ENCODE data around the gene ANGPTL2.

- TF ChIP-seq, protein P1, sequence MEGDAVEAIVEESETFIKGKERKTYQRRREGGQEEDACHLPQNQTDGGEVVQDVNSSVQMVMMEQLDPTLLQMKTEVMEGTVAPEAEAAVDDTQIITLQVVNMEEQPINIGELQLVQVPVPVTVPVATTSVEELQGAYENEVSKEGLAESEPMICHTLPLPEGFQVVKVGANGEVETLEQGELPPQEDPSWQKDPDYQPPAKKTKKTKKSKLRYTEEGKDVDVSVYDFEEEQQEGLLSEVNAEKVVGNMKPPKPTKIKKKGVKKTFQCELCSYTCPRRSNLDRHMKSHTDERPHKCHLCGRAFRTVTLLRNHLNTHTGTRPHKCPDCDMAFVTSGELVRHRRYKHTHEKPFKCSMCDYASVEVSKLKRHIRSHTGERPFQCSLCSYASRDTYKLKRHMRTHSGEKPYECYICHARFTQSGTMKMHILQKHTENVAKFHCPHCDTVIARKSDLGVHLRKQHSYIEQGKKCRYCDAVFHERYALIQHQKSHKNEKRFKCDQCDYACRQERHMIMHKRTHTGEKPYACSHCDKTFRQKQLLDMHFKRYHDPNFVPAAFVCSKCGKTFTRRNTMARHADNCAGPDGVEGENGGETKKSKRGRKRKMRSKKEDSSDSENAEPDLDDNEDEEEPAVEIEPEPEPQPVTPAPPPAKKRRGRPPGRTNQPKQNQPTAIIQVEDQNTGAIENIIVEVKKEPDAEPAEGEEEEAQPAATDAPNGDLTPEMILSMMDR (IDR thresholded peaks at IDR 0.05; ENCODE audit: low read length): no peak
- no peak for TF ChIP-seq EZH2 (optimal IDR thresholded peaks at IDR 0.05; ENCODE audit: low read depth, low read length)
Measured at GRCh38 chr9:127093319-127094020, 29.0 kb downstream of the ANGPTL2 start.
